WI38 (cell line): ENCODE measurements around the gene TTR.

Experiments
- H3K4me3 ChIP-seq: 2 replicates; pipeline ENCODE4 v1.5.1; 2011; ENCODE audit warnings: low read depth, mild to moderate bottlenecking, control low read depth, low read length
- TF ChIP-seq, protein P1 (sequence below): IDR thresholded peaks from 2 replicates; pipeline ENCODE4 v1.5.1; 2012; ENCODE audit warnings: low read depth, mild to moderate bottlenecking, control low read depth, low read length

The TTR gene

DNA sequence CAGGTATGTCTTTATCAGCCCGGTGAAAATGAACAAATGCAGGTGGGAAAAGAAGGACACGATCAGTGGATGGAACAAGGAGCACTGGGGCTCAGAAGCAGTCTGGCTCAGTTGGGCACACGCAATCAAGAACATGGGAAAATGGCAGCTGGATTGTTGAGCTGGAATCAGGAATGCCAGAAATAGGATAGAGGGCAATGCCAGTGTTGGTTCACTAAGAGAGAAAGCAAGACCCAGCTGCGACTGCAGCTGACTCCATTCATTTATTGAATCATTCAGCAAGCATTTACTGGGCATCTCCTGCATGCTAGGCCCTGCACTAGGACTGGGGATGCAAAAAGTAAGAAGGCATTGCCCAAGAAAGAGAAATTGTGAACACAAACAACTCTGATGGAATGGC is 13.6 kb upstream of the TTR start:
- no peak overlapping the region for H3K4me3 ChIP-seq
- TF ChIP-seq, protein P1, sequence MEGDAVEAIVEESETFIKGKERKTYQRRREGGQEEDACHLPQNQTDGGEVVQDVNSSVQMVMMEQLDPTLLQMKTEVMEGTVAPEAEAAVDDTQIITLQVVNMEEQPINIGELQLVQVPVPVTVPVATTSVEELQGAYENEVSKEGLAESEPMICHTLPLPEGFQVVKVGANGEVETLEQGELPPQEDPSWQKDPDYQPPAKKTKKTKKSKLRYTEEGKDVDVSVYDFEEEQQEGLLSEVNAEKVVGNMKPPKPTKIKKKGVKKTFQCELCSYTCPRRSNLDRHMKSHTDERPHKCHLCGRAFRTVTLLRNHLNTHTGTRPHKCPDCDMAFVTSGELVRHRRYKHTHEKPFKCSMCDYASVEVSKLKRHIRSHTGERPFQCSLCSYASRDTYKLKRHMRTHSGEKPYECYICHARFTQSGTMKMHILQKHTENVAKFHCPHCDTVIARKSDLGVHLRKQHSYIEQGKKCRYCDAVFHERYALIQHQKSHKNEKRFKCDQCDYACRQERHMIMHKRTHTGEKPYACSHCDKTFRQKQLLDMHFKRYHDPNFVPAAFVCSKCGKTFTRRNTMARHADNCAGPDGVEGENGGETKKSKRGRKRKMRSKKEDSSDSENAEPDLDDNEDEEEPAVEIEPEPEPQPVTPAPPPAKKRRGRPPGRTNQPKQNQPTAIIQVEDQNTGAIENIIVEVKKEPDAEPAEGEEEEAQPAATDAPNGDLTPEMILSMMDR = no peak

DNA sequence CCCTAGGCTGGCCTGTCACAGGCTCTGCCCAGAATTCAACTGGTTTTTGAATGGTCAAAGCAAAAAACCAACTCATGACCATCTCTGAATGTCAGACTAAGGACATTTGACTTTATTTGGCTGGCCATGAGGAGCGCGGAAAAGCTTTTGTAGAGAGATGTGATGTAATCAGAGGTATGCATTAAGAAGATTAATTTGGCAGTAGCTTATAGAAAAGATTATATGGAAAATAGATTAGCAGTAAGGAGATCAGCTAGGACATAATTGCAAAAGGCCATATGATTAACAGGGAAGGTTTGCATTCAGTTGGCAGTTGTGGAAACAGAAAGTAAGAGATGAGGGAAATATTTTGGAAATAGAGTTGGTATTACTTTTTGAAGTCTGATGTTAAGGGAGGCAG is 12.3 kb upstream of the TTR start:
- TF ChIP-seq, protein P1 = no peak
- no peak overlapping the region for H3K4me3 ChIP-seq

DNA sequence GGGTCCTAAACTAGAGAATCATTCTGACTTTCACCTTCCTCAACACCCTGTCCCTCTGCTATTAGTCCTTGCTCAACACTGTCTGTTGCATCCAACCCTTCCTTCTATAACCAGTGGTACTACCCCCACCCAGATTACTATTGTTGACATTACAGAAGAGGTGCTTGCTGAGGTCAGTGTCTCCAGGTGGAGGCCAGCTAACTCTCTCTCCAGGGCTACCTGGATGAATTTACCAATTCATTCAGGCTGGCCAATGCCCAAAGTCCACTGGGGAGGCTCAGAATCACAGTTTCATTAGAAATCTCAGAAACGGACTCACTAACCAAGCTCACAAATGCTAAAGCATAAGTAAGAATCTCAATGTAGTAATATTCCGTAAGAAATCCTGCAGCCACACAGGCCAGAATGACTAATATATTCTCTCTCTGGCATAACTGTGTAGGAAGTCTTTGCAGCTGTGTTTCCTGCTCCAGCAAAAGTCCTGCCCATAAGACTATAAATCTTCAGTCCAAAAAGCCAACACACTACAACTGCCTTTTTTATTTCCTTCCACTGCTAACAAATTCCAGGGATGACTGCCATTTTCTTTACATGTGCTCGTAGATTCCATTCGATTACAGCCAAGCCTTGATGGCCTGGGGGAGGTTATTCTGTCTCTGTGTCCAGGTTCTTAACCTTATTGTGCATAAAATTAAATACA is 10.0 kb upstream of the TTR start:
- H3K4me3 ChIP-seq = no peak overlapping the region
- TF ChIP-seq, protein P1 = no peak

DNA sequence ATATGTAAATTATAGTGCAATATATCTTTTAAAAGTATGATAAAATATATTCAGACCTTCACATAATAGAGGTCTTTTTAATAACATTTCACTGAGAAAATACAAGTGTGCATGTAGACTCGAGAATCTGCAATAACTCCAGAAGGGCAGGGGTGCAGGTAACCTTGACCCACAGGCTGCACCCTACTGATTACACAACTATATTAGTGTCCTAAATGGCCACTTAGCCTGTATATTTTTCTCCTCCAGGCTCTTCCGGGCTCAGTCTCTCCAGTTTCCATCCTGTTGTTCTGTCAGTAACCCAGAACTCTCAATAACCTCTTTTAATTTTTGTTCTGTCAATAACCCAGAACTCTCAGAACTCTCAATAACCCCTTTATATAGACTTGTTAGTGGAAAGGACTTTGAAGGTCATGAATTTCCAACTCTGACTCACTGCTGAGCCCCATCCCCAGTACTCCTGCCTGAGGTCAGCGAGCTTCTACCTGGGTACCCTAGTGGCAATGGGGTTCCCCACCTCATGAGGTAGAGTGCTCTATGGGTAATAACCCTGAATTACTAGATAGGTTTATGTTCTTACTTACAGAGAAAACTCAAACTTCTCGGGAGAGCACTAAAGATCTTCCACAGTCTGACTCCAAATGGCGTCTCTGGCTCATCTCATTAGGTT is 8.4 kb upstream of the TTR start:
- TF ChIP-seq, protein P1 = no peak
- no peak overlapping the region for H3K4me3 ChIP-seq

DNA sequence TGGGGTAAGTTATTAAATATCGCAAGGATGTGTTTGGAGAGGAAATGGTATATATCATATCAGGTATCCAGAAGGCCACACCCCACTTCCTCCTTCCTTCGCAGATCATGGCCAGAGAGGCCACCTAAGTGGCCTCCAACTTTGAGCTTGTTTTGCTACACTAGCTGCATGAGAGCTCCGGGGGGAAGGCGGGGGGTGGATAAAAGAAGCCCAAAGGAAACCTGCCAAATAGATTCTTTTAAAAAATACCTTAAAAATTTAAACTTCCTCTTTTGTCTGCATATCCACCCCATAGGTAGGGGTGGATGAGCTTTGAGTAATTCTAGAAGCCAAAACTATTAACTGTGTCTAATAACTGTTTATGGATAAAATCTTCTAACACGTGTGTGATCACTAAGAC is 5.7 kb upstream of the TTR start:
- no peak overlapping the region for H3K4me3 ChIP-seq
- TF ChIP-seq, protein P1 = no peak

DNA sequence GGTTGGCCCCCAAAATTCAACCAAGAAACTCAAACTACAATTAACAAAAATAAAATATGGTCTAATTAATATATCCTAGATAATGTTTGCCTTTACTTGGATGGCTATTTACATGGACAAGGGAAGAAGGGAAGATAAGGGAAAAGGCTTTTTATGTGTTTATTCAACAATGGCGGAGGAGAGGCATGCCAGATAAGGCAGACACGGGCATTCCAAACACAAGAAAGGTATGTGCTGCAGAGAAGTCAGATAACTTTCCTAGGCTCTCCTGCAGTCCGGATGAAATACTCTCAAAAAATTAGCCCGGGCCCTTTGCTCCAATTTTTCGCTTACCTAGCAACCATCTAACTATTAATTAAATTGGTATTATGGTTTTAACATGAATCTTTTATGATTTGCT is 5.1 kb upstream of the TTR start:
- TF ChIP-seq, protein P1 = no peak
- H3K4me3 ChIP-seq = no peak overlapping the region

DNA sequence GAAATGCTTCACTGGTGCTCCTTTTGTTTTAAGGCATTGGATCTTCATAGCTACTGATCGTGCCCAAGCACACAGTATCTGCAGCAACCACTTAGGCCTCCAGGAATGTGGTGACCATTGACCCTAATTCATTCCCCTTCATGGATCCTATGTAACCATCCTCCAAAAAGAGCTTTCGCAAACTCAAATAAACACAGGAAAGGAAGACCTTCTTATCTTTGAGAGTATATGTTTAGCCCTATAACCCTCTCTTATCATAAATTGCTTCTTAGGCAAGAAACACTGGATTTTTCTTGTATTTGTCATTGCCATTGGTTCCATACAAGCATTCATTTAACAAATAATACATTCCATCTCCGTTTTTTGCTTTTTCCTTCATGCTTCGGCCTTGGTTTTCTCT is 4.1 kb upstream of the TTR start:
- TF ChIP-seq, protein P1 = no peak
- no peak overlapping the region for H3K4me3 ChIP-seq
